ENCODE measurements around the gene RET.

RET gene

DNA sequence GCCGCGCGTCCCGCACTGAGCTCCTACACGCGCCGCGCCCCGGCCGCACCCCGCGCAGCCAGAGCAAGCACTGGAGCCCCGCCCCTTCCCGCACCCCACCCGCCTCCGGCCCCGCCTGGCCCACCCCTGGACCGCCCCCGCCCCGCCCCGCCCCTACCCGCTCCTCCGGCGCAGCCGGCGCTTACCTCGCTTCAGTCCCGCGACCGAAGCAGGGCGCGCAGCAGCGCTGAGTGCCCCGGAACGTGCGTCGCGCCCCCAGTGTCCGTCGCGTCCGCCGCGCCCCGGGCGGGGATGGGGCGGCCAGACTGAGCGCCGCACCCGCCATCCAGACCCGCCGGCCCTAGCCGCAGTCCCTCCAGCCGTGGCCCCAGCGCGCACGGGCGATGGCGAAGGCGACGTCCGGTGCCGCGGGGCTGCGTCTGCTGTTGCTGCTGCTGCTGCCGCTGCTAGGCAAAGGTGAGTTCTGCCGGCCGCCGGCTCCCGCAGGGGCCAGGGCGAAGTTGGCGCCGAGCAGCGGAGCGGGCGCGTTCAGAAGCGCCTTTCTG is at the start of gene RET:
Gene RET (plus strand): TSS at position 194 of the 545 bp plus-strand sequence. CDS start 190 bp downstream, at position 384.
- DNase-seq = no peak

DNA sequence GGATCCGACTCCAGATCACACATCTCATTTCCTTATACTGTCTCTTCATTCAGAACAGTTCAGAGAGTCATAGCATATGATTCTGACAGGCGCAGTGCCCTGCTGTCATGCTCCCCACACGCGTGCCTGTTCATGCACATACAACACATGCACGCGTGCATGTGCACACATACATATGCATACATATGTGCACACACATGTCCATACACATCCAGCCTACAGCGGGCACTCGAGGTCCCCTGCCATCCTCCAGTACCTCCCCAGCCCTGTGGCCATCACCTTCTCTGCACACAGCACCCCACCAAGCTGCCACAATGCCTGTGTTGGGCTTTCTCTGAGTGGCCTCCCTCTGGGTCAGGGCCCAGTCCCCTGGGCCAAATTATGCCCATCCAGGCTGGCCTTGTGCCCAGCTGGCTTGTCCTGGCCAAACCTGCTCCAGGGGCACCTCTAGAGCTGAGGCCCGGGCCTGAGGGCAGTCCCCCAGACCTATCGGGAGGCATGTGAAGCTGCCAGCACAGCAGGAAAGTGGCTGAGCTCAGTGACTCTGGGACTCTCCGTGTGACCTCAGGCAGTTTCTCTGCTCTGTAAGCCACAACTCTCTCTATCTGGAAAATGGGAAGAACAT is 49.4 kb upstream of the RET start:
- no peak for DNase-seq

DNA sequence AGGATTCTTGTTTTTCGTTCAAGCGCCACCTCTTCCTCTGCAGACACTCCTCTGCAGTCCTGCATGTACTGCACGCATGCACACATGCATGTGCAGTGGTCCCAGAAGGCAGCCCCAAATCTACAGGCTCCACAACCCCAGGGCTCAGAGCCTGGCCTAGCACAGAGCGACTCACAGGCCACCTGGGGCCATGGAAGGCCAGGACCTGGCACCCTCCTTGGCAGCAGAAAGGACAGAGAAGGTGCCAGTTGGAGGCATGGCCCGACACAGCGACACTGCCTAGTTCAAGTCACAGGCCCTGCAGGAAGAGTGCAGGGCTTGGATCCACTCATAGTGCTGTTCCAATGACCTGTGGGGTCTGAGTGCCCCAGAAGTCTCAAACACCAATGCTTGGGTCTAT is 48.7 kb upstream of the RET start:
- no peak for DNase-seq

DNA sequence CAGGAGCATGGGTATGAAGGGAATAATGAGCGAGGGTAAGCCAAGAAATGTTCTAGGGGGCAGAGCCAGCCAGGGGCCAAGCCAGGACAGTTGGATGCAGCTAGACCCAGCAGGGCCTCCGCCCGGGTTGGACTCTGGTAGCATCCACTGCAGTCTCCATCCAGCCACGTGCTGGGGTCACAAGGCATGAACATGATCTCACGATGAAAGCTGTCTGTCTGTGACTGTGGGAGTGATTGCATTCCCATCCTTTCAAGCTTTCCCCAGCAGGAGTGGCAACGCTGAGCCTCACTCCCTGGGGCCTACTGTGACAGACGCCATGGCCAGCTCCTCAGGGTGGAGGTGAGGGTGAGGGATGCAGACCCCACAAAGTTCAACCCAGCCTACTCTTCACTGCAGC is 47.8 kb upstream of the RET start:
- DNase-seq = no peak

DNA sequence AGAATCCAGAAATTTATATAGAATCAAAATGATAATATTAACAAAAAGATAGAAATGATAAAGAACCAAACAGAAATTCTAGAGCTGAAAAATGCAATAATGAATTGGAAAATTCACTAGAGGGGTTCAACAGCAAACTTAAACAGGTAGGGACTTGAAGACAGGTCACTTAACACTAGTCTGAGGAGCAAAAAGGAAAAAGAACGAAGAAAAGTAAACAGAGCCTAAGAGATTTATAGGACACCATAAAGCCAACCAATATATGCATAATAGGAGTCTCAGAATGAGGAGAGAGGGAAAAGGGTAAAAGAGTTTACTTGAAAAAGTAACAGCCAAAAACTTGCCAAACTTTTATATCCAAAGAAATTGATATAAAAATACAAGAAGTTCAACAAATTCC is 44.3 kb upstream of the RET start:
- no peak for DNase-seq

DNA sequence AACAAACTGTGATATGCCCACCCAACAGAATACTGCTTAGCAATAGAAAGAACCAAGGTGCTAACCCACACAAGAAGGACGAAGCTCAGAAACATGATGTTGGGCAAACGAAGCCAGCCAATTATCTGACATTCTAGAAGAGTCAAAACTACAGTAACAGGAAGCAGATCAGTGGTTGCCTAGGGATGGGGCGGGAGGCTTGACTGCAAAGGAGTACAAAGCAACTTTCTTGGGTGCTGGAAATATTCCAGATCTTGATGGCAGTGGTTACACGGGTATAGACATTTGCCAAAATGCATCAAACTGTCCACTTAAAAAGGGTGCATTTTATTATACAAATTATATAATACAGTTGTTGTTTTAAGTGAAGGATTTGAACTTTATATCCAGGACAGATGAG is 41.1 kb upstream of the RET start:
- DNase-seq = no peak

DNA sequence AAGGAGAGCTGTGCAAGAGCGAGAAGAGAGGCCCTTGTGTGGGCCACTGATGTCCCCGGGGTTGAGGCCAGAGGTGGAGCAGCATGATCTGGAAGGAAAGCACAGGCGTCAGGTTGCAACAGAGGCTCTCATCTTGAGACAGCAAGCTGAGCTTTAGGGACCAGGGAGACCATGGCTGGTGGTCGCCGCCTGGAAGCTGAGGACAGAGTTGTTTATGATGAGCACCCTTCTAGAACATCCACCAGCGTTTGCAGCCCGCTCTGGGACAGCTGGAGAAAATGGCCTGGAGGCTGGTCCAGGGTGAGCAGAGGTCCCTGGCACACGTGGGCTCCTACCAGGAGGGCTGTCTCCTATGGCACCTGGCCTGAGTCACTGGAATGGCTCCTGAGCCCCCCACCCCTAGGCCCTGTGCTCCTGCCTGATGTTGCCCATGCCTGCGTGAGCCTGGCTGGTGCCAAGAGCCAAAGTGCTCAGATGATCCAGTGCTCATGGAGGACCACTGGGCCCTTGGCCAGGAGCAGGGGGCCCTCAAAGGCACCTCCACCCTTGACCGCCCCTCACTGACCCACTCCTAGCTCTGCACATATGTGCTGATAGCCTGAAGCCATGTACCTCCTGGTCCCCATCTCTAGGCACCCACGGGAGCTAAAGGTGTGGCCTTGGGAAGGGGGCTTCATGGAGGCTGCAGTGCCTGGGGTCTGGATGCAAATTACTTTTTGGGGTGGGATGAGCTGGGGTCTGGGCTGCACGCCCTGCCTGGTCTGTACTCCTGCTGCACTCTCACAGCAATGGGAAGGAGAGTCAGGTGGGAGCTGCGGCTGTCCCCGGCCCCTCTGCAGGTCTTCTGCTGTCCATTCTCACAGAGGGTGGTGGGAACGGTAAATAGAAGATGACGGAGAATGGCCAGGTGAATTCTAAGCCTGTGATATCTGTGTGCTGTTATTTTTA is 40.1 kb upstream of the RET start:
- no peak for DNase-seq

DNA sequence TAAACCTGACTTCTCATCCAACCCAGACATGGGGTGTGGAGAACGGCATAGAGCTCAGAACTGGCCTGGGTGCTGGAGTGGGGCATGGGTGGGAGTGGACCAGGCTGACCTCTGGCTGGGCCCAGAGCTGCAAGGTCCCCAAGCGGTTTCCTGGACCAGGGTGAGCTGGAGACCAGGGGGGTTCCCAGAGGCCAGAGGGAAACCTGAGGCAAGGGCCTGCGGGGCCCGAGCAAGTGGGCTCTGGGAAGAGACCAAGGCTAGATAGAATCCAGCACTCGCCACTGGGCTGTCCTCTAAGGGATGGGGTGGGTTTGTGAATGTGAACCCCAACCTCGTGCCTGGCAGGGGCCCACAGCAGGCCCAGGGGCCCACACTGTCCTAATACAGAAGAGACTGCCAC is 39.4 kb upstream of the RET start:
- no peak for DNase-seq

DNA sequence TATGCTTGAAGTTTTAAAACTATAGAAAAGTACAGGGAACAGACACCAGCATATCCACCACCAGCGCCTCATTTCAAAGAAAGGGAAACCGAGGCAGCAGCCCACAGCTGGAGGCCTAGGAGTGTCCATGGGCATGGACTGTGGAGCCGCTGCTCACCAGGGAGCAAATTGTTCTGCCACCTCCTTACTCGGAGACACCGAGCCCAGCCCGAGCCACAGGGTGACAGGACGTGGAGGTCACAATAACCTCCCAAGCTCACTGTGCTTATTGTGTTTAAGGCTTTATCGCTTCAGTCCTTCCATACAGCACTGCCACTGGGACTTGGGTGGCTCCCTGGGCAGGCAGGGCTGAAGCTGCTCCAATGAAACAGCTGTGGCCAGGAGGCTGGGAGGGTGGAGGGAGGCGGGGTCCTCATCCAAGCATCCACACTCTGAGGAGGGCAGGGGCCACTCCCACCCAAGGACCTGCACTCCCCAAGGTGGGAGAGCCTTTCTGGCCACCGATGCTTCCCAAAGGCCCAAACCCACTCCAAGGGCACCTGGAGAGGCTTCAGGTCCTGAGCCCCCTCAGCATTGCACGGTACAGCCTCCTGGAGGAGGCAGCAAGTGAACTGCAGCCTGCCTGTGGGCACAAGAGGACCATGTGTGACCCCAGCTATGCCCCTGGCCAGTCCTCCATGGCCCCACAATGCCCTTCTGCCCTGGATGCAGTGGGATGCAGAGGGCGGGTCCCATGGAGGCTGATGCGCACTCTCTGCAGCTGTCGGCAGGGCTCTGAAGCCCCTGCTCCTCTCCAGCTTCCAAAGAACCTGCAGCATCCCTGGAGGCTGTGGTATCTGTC is 38.7 kb upstream of the RET start:
- no peak for DNase-seq

DNA sequence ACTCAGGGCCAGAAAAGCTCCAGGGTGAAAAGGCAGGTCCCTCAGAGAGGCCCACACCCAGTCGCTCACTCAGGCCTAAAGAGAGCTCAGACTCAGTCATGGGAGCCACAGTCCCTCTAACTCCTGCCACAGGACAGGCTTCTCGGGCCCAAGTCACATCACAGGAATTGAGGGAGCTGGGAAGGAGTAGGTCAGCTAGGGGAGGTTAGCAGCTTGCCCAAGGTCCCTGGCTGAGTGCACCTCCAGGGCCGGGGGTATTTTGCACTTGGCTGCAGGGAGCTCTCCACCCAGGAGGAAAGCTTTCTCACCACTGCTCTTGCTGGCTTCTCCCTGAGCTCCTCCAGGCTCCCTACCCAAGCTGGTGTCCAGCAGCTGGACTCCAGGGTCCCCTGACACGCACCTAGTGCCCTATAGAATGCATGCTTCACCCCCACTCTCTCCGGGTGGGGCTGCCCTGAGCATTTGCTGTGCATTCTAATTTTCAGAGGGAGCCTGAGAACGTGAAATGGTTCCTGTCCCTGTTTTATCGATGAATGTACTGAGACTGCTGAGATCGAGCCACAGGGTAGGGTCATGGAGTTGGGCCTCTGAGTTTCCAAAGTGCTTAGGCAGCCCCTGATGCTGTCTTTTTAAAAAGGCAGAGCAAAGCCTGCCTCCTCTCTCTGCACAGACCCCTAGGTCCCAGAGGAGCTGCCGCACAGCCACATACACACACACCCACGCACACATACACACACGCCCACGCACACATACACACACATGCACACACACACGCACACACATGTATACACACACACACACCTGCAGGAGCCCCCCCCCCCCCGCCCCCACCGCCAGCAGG is 37.9 kb upstream of the RET start:
- no peak for DNase-seq

DNA sequence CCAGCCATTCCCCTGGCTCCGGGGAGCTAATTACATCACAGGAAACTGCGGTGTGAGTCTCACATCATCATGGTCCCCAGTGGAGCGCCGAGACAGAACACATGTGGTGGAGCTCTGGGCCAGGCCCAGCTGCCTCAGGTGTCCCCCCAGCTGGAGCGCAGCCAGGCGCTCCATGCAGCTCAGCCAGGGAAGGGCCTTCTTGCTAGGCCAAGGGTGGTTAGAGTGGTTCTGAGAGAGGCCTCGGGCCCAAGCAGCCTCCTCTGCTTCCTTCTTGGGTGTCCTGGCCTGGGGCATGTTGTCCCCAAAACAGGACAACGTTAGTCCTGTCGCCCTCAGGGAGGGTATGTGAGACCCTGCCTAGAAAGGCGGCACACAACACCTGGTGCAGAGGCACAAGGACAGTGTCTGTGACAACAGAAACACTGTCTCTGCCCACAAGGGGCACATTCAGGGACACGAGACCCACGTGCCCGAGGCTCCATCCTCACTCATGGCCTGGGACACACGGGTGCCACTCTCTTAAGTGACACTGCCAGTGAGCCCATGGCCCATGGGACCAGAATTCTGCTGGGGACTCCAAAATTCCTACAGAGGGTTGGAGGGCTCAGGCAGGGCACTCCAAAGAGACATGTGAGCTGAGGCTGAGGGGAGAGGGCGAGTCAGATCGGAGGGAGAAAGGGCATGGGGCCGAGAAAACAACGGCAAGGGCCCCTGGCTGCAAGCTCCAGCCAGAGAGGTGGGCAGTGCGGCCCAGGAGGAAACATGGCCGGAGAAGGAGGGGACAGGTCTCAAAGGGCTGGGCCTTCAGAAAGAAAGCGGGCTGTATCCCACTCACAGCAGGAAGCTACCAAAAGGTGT is 37.0 kb upstream of the RET start:
- no peak for DNase-seq

DNA sequence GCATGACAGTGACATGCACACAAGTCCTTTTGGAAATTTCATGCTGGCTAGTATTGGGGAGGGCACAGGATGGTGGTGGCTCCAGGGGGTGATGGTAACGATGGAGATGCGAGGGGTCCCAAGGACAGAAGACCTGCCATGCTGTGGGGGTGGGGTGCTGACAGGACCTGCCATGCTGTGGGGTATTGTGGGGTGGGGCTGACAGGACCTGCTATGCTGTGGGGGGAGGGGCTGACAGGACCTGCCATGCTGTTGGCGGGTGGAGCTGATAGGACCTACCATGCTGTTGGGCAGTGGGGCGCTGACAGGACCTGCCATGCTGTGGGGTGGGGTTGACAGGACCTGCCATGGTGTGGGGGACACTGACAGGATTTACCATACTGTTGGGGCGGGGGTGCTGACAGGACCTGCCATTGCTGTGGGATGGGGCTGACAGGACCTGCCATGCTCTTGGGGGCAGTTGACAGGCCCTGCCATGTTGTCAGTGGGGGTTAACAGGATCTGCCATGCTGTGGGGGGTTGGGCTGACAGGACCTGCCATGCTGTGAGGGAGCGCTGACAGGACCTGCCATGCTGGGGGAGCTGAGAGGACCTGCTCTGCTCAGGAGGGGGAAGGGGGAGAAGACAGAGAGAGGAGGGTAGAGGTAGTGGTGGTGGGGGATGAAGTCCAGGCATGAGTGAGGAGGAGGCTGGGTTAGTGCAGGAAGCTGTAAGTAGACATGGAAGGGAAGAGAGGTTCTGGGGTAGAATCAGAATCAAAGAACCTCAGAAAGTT is 36.2 kb upstream of the RET start:
- DNase-seq = no peak

DNA sequence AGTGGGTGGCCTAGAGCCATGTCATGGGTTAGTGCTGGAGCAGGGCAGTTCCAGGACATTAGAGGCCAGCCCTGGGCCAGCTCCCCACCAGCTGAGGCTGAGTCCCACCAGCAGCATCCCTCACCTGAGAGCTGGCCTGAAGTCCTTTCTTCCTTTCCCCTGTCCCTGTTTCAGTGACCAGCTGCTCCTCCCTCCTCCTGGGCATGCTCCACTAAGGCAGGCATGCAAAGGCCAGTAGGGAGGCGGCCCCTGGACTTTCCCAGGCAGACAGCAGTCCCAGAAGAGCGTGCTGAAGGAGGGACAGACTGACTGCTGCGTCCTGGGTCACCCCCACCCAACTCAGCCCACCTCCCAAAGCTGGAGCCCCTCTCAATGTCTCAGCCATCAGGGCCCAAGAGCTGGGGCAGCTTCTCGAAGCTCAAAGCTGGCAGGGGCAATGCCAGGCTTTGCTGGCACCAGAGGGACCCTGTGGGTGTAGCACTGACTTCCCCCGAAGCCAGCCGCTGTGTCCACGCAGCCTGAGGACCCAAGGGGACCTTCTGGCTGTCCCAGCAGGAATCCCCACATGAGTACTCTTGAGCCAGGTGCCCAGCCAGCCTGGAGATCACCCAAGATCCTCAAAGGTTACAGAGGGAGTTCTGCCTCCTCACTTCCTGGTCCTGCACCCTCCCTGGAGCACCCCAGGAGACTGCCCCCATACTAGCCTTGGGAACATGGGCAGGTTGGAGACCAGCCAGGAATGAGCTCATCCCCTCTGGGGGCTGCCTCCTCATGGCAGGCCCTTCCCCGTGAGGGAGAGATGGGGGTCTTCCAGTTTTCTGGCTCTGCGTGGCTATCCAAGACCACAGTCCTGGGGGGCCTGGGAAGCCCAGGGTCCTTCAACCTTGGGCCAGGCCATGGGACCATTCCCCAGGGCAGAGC is 35.2 kb upstream of the RET start:
- no peak for DNase-seq

DNA sequence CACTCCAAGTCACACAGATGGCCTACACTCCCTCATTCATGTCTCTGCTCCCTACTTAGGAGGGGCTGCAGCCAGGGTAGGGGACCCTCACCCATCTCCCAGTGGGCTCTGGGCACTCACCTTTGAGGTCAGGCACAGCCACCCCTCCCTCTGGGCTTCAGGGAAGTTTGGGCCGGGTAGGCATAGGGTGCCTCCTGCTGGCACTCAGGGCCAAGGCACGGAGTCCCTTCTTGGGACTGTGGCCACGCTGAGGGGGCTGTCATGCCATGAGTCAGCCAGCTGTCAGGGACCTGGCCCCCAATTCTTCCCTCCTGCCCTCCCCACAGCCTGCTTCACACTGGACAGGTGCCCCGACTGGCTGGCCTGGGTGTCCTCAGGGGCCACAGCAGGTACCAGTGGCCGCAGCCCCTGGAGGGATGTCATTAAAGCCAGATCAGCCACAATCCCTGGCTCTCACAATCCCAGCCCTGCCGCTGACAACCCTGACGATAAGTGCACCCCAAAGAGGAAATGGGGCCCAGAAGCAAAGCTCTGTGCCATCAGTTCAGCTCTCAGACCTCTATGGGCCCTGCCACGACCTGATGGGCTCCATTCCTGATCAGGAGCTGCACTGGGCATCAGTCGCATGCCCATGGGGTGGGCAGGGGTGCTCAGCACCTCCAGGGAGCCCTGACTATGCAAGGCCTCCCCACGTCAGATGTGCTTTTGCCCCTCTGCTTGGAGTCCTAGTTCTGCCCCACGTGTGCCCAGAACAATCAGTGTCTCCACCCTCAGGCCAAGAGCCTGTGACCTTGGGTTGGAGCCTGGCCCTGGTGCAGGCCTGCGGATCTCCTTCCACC is 34.1 kb upstream of the RET start:
- DNase-seq = no peak

DNA sequence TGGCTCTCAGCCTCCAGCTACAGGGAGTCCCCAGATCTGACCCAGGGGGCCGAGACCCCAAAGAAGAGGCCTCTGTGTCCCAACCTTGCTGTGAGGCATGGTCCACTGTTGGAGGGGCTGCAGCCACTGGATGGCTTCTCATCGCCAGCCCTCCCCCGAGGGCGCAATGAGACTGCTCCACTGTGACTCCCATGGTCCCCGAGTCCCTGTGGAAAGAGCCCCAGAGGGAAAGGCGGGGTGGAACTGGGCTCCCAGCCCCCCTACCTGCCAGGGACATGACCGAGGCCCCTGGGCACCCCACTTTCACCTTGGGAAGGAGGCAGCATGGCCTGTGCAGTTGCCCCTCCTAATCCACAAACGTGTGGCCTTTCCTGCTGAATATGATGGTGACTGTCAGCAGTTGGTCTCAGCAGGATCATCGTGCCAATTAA is 33.5 kb upstream of the RET start:
- DNase-seq = no peak

DNA sequence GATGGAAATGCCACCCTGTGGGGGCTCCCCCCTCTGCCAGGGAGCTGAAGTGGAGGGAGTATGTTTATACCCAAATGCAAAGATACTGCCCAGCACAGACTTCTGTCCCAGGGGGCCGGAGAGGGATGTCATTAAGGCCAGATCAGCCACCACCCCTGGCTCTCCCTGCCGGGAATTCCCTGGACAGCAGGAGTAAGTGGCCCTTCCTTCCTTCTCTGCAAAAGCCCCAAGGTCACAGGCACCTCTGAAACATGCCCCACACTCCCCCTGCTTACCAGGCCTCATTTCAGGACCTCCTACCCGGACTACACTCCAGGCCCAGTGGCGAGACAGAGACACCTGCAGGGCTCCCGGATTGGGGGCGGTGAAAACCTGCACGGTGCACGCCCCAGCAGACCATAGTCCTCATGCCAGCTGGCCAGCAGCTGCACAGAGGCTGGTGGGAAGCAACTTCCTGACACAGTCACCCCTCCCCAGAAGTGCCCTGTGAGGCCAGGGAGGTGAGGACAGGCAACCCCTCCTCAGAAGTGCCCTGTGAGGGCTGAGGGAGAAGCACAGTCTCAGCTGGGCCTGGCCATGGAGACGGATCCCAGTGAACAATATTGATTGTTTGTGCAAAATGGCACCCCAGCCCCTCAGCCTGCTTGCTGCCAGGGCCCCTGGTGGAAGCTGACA is 33.0 kb upstream of the RET start:
- no peak for DNase-seq

DNA sequence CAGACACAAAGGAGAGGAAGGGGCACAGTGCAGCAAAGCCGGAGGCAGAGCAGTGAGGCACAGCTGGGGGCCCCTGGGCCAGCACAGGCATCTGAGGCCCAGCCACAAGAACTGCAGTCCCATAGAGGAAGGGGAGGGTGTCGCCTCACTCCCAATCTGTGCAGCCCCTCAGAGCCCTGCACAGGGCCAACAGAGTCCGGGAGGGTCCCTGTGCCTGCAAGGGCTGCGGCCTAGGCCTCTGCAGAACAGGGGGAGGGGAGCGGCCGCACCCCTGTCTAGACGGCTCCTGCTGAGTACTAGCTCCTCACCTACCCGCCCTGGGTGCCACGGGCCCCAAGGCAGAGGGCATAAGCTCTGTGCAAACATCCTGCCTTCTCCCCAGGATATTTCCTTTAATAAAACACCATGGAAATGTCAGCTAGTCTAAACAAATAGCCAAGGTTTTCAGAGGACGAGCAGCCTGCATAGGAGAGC is 32.4 kb upstream of the RET start:
- no peak for DNase-seq
